ENCODE measurements around the gene IFNA8. TPM values are rescaled to one million over a fixed set of nuclear protein-coding genes. Genes with fewer than 3 reads are reported as not detected.
"Not testable (repeated sequence)": the region's sequence is repeated elsewhere in the genome, so short reads cannot be mapped to it uniquely, and the experiment has no call there.

IFNA8 gene
- total RNA-seq (not detected), polyA plus RNA-seq (ENCODE audit: insufficient read length in 6 of 6) (not detected)
- long read RNA-seq, donor 1, result 0 reads
- long read RNA-seq, donor 2, partial matches to known transcripts, result 0 of 1 reads
- long read RNA-seq, donor 2, other reads (novel, unspliced or antisense), result 0 of 1 reads
- long read RNA-seq, donor 3, result 0 reads
- long read RNA-seq, donor 4, result 0 reads
- long read RNA-seq, donor 5, result 0 reads
- long read RNA-seq, donor 6, result 0 reads
- long read RNA-seq, donor 7, result 0 reads
- long read RNA-seq, donor 8, result 0 reads
- long read RNA-seq, donor 9, result 0 reads
- long read RNA-seq, donor 10, result 0 reads
- long read RNA-seq, donor 11, result 0 reads
- long read RNA-seq, donor 12, result 0 reads

GRCh38 chr9:21408817-21409216 is at the start of gene IFNA8:
TSS of gene IFNA8 (plus strand) at chr9:21409117. CDS start at chr9:21409177, 60 bp downstream.
- Histone ChIP-seq H3K36me3 (no peaks in the 10 kb centered on the region), H3K27me3 (peaks cover 0 to 5% of the 10 kb centered on the region in 2 donors), H3K4me1 (no peaks in the 10 kb centered on the region), H3K4me3 (no peak within 1 kb of the TSS), H3K9me3 (no peaks in the 10 kb centered on the region), H3K27ac (no peak within 1 kb of the TSS)
- ATAC-seq (no peak), DNase-seq (no peak)
- intact Hi-C loops (cut with DNase I), result no loop called here
- TF ChIP-seq CTCF (IDR thresholded peaks at IDR 0.05), result no peak

- H3K4me1 ChIP-seq, result no peaks in the 10 kb centered on the region
- intact Hi-C loops (cut with DNase I), result no loop called here
- no peak overlapping the region for H3K27ac ChIP-seq
- H3K36me3 ChIP-seq, result no peaks in the 10 kb centered on the region
- TF ChIP-seq CTCF (IDR thresholded peaks at IDR 0.05), result no peak
- DNase-seq (peak in 1 of 4 donors; percentile 40), ATAC-seq (no peak)
- peaks cover 0 to 18% of the 10 kb centered on the region in 2 donors for H3K27me3 ChIP-seq
- no peak overlapping the region for H3K4me3 ChIP-seq
- H3K9me3 ChIP-seq, result no peaks in the 10 kb centered on the region
These were observed 46.6 kb upstream of the IFNA8 start for GRCh38 chr9:21362287-21362686.

GRCh38 chr9:21367169-21367568 is 41.7 kb upstream of the IFNA8 start:
- intact Hi-C loops (cut with DNase I); DNase-seq; H3K27ac ChIP-seq; H3K36me3 ChIP-seq; H3K9me3 ChIP-seq; ATAC-seq; H3K4me1 ChIP-seq; H3K4me3 ChIP-seq: not testable (repeated sequence)
- peaks cover 0 to 18% of the 10 kb centered on the region in 2 donors for H3K27me3 ChIP-seq

GRCh38 chr9:21367957-21368356 is 41.0 kb upstream of the IFNA8 start, which contains the start of gene IFNA13:
TSS of gene IFNA13 (minus strand) at chr9:21368057. CDS start at chr9:21368010, 47 bp downstream.
- Histone ChIP-seq H3K36me3 (no peaks in the 10 kb centered on the region), H3K27me3 (peaks cover 0 to 16% of the 10 kb centered on the region in 2 donors), H3K4me1 (no peaks in the 10 kb centered on the region), H3K9me3 (no peaks in the 10 kb centered on the region), H3K27ac (no peak within 1 kb of the TSS), H3K4me3 (no peak within 1 kb of the TSS)
- TF ChIP-seq CTCF (IDR thresholded peaks at IDR 0.05), result no peak
- intact Hi-C loops (cut with DNase I), result no loop called here
- DNase-seq (no peak), ATAC-seq (no peak)

- intact Hi-C loops (cut with DNase I); H3K36me3 ChIP-seq; H3K27me3 ChIP-seq; H3K4me3 ChIP-seq; DNase-seq; ATAC-seq; H3K4me1 ChIP-seq; H3K27ac ChIP-seq; H3K9me3 ChIP-seq: not testable (repeated sequence)
These were observed 37.5 kb upstream of the IFNA8 start for GRCh38 chr9:21371467-21371866.

- H3K27me3 ChIP-seq, result peaks cover 3 to 56% of the 10 kb centered on the region in 2 donors
- no peaks in the 10 kb centered on the region for H3K36me3 ChIP-seq
- no peak overlapping the region for H3K4me3 ChIP-seq
- H3K4me1 ChIP-seq, result peaks cover 0 to 6% of the 10 kb centered on the region in 2 donors
- intact Hi-C loops (cut with DNase I), result no loop called here
- DNase-seq (no peak), ATAC-seq (peak; percentile 50)
- no peaks in the 10 kb centered on the region for H3K9me3 ChIP-seq
- H3K27ac ChIP-seq, result no peak overlapping the region
- no peak for TF ChIP-seq CTCF (IDR thresholded peaks at IDR 0.05)
These were observed 27.2 kb upstream of the IFNA8 start for GRCh38 chr9:21381448-21382339.
